ENCODE results near the gene STXBP4. TPM values are rescaled to one million over a fixed set of nuclear protein-coding genes. Genes with fewer than 3 reads are reported as not detected.

Gene STXBP4, protein sequence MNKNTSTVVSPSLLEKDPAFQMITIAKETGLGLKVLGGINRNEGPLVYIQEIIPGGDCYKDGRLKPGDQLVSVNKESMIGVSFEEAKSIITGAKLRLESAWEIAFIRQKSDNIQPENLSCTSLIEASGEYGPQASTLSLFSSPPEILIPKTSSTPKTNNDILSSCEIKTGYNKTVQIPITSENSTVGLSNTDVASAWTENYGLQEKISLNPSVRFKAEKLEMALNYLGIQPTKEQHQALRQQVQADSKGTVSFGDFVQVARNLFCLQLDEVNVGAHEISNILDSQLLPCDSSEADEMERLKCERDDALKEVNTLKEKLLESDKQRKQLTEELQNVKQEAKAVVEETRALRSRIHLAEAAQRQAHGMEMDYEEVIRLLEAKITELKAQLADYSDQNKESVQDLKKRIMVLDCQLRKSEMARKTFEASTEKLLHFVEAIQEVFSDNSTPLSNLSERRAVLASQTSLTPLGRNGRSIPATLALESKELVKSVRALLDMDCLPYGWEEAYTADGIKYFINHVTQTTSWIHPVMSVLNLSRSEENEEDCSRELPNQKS
- total RNA-seq (10 to 100 TPM; 19.3 to 25.8 TPM), polyA plus RNA-seq (ENCODE audit: insufficient read depth, low read depth, low replicate concordance) (4.7 TPM)
- long read RNA-seq, donor 1, full-length matches to known transcripts = 2 of 2 reads
- long read RNA-seq, donor 1, partial matches to known transcripts = 0 of 2 reads
- long read RNA-seq, donor 1, other reads (novel, unspliced or antisense) = 0 of 2 reads
- long read RNA-seq, donor 2, full-length matches to known transcripts = 1 of 1 reads
- long read RNA-seq, donor 2, partial matches to known transcripts = 0 of 1 reads
- long read RNA-seq, donor 2, other reads (novel, unspliced or antisense) = 0 of 1 reads

DNA sequence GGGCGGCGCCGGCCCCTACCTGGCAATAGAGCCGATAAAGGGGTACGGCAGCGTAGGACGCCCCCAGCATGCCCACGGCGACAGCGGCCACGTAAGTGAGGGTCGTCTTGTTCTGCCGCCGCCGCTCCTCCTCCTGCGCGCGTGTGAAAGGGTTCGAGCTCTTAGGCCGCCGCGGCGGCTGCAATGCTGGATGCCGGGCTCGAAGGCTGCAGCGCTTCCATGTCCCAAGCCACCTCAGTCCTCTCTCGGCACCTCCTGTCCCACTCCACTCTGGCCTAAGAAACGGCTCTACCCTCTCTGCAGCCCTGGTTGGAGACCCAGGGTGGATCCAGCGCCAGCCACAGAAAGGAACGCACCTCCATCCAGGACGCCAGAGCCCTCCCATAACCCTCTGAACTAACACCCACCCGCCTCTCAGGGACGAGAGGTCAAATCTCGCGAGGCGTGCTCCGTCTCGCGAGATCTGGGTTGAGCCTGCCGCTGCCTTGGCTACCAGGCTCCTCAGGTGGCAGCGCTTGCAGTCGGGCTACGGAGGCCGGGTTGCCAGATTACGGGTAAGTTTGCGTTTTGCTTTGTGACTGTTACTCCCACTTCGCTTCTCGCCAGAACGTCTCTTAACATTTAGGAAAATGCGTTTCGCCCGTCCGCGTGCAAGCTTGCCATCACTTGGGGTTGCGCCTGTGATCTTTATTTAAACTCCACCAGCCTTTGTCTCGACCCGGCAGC lies at the start of gene STXBP4, which contains the start of gene COX11:
STXBP4 (plus strand) TSS at position 504 of the 726 bp plus-strand sequence. CDS start 17,455 bp downstream, outside the sequence.
COX11 (minus strand) TSS at position 393 of the 726 bp plus-strand sequence; CDS start at position 385, 8 bp downstream.
- intact Hi-C loops (cut with DNase I; ENCODE audit: low total_unique reads) = no loop called here
- TF ChIP-seq POLR2A (IDR thresholded peaks at IDR 0.05) = peak; percentile 72
- TF ChIP-seq, protein P1, sequence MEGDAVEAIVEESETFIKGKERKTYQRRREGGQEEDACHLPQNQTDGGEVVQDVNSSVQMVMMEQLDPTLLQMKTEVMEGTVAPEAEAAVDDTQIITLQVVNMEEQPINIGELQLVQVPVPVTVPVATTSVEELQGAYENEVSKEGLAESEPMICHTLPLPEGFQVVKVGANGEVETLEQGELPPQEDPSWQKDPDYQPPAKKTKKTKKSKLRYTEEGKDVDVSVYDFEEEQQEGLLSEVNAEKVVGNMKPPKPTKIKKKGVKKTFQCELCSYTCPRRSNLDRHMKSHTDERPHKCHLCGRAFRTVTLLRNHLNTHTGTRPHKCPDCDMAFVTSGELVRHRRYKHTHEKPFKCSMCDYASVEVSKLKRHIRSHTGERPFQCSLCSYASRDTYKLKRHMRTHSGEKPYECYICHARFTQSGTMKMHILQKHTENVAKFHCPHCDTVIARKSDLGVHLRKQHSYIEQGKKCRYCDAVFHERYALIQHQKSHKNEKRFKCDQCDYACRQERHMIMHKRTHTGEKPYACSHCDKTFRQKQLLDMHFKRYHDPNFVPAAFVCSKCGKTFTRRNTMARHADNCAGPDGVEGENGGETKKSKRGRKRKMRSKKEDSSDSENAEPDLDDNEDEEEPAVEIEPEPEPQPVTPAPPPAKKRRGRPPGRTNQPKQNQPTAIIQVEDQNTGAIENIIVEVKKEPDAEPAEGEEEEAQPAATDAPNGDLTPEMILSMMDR (IDR thresholded peaks at IDR 0.05) = peak in 1 of 3 experiments; percentile 18
- peaks cover 31% of the 10 kb centered on the region for H3K4me1 ChIP-seq
- peak within 1 kb of the TSS; percentile 87 to 95 for H3K4me3 ChIP-seq
- 0% methylated on average over 35 to 57 of the region's 57 CpGs for WGBS, 2 donors
- H3K9me3 ChIP-seq = no peaks in the 10 kb centered on the region
- peak within 1 kb of the TSS; percentile 89 to 93 for H3K27ac ChIP-seq
- peak; percentile 99 for DNase-seq
- no peaks in the 10 kb centered on the region for H3K27me3 ChIP-seq
- H3K36me3 ChIP-seq (ENCODE audit: low read depth, missing control alignments) = no peaks in the 10 kb centered on the region

DNA sequence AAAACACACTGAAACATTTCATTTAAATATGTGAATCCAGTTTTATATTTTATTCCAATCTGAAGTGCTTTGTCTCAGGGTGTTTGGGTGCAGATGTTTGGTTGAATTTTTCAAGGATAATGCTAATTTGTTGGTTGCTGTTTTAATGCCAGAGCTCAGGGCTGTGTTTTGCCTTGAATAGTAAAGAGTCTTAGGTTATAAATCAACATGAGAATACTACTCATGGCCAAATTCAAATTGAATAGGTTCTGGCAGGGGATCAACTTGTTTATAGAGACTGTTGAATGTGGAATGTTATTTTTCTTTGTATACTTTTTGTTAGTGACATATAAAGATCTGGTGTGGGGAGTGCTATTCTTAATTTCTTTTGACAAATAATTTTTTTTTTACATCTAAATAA lies 49.1 kb upstream of the STXBP4 start:
- no peak overlapping the region for H3K27ac ChIP-seq
- no peaks in the 10 kb centered on the region for H3K9me3 ChIP-seq
- H3K36me3 ChIP-seq (ENCODE audit: low read depth, missing control alignments) = no peaks in the 10 kb centered on the region
- H3K4me3 ChIP-seq = no peak overlapping the region
- H3K27me3 ChIP-seq = no peaks in the 10 kb centered on the region
- H3K4me1 ChIP-seq = no peaks in the 10 kb centered on the region
- no peak for TF ChIP-seq POLR2A (IDR thresholded peaks at IDR 0.05)
- TF ChIP-seq, protein P1 (IDR thresholded peaks at IDR 0.05) = no peak
- no peak for DNase-seq
- intact Hi-C loops (cut with DNase I; ENCODE audit: low total_unique reads) = no loop called here

DNA sequence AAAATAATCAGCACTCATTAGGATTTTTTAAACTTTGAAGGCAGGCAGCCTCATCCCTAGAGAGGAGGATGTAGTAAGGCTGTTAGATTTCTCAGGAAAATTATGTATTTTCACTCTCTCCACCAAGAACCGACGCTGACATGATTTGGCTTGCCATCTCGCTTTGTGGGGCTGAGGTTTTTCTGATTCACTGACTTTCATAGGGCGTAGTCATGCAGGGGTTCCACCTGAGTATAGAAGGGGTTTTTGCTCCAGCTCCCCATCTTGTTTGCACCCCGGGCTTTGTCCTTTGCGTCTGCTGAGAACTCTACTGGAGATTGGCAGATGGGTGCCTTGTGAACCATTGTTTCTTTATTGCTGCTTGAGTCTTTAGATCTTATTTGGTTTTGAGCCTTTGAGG lies 47.7 kb upstream of the STXBP4 start:
- H3K27ac ChIP-seq = no peak overlapping the region
- no peak overlapping the region for H3K4me3 ChIP-seq
- intact Hi-C loops (cut with DNase I; ENCODE audit: low total_unique reads) = no loop called here
- 78 to 86% methylated on average over 6 of the region's 6 CpGs for WGBS, 2 donors
- no peaks in the 10 kb centered on the region for H3K27me3 ChIP-seq
- TF ChIP-seq, protein P1 (IDR thresholded peaks at IDR 0.05) = no peak
- TF ChIP-seq POLR2A (IDR thresholded peaks at IDR 0.05) = no peak
- H3K36me3 ChIP-seq (ENCODE audit: low read depth, missing control alignments) = no peaks in the 10 kb centered on the region
- no peak for DNase-seq
- H3K9me3 ChIP-seq = no peaks in the 10 kb centered on the region
- H3K4me1 ChIP-seq = no peaks in the 10 kb centered on the region

DNA sequence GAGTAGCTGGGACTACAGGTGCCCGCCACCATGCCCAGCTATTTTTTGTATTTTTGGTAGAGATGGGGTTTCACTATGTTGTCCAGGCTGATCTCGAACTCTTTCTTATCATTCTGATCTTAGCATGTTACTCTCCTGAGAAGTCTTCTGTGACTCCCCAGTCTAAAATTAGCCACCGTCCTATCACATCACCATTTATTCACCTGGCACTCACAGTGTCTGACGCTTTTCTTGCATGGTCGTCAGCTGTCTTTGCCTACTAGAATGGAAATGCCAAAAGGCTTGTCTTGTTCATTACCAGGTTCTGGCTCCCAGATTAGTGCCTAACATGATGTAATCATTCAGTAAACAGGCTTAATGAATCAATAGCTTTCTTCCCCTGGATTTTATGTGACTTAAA lies 44.2 kb upstream of the STXBP4 start:
- no peak for DNase-seq
- Histone ChIP-seq H3K27me3 (no peaks in the 10 kb centered on the region), H3K36me3 (ENCODE audit: low read depth, missing control alignments) (no peaks in the 10 kb centered on the region), H3K9me3 (no peaks in the 10 kb centered on the region), H3K27ac (no peak overlapping the region), H3K4me3 (no peak overlapping the region), H3K4me1 (no peaks in the 10 kb centered on the region)
- TF ChIP-seq POLR2A (IDR thresholded peaks at IDR 0.05) = no peak
- TF ChIP-seq, protein P1 (IDR thresholded peaks at IDR 0.05) = no peak
- 98 to 100% methylated on average over 5 of the region's 5 CpGs for WGBS, 2 donors
- intact Hi-C loops (cut with DNase I; ENCODE audit: low total_unique reads) = no loop called here
